Activated T-helper 2 cell treated with anti-CD3 and anti-CD28 coated beads, Interferon-gamma antibody, Interleukin-2, Interleukin-4, amounts not matched to agents 10 μg/mL and 5 μg/mL and 100 μg/mL, durations not matched to agents 14 hours and 24 hours and 36 hours (primary cell): ENCODE data around the gene ROBO1. TPM values are rescaled to one million over a fixed set of nuclear protein-coding genes. Genes with fewer than 3 reads are reported as not detected.

Source experiments
- DNase-seq: peaks from one replicate; pipeline ENCODE4 v3.0.0; 2021; ENCODE audit warnings: low spot score
- H3K27ac Mint-ChIP-seq: one replicate; pipeline ENCODE4 v1.8.0; 2021; ENCODE audit warnings: mixed read lengths
- H3K27me3 Mint-ChIP-seq: one replicate; pipeline ENCODE4 v1.8.0; 2021; ENCODE audit warnings: low read depth, mixed read lengths
- H3K36me3 Mint-ChIP-seq: one replicate; pipeline ENCODE4 v1.8.0; 2021; ENCODE audit warnings: low read depth, mixed read lengths
- H3K4me1 Mint-ChIP-seq: one replicate; pipeline ENCODE4 v1.8.0; 2021; ENCODE audit warnings: low read depth, mixed read lengths
- H3K4me3 Mint-ChIP-seq: one replicate; pipeline ENCODE4 v1.8.0; 2021; ENCODE audit warnings: low read depth, mild to moderate bottlenecking, moderate library complexity, mixed read lengths
- H3K9me3 Mint-ChIP-seq: one replicate; pipeline ENCODE4 v1.8.0; 2021; ENCODE audit warnings: mixed read lengths
- intact Hi-C: fragments of 100-400 bp; cut with micrococcal nuclease; formaldehyde crosslinking; loops from one replicate; pipeline ENCODE4 v1.15.1; 2023
- total RNA-seq: library from RNA; stranded (reverse); gene quantifications from 2 replicates; pipeline ENCODE4 v1.2.3, GENCODE V29; 2022

Gene ROBO1
- total RNA-seq, 1 donor from 2014 or later: not detected

DNA sequence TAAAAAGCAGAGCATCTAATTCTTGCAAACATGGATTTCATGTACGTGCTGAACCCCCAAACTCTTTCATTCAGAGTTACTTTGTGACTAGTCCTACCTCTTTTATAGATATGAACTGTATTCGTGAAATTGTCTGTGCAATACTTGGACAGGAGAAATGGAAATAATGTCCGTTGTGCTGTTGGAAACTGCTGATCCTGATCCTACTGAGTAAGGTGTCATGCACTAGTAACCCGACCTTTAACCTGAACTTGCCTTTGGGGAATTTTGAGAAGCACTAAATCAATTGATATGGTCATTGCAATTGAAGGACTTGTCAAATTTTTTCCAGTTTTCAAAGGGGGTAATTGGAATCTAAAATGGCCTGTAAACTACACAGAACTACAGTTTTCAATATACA lies 856.4 kb downstream of the ROBO1 start:
- H3K36me3 Mint-ChIP-seq: no peaks in the 10 kb centered on the region
- intact Hi-C loops: no loop called here
- no peaks in the 10 kb centered on the region for H3K27me3 Mint-ChIP-seq
- H3K9me3 Mint-ChIP-seq: peaks cover 4% of the 10 kb centered on the region
- no peak overlapping the region for H3K27ac Mint-ChIP-seq
- no peak overlapping the region for H3K4me3 Mint-ChIP-seq
- DNase-seq: no peak
- H3K4me1 Mint-ChIP-seq: no peaks in the 10 kb centered on the region

- Mint-ChIP-seq H3K27ac (no peak overlapping the region), H3K27me3 (no peaks in the 10 kb centered on the region), H3K4me1 (no peaks in the 10 kb centered on the region), H3K9me3 (peaks cover 4% of the 10 kb centered on the region), H3K4me3 (no peak overlapping the region), H3K36me3 (no peaks in the 10 kb centered on the region)
- intact Hi-C loops: no loop called here
- DNase-seq: no peak
Observed at GRCh38 chr3:78908236-78908635, 859.6 kb downstream of the ROBO1 start.

GRCh38 chr3:78907367-78907766 lies 860.4 kb downstream of the ROBO1 start:
- H3K9me3 Mint-ChIP-seq: peaks cover 4% of the 10 kb centered on the region
- no peak for DNase-seq
- intact Hi-C loops: no loop called here
- no peaks in the 10 kb centered on the region for H3K36me3 Mint-ChIP-seq
- H3K4me1 Mint-ChIP-seq: no peaks in the 10 kb centered on the region
- no peak overlapping the region for H3K4me3 Mint-ChIP-seq
- no peak overlapping the region for H3K27ac Mint-ChIP-seq
- H3K27me3 Mint-ChIP-seq: no peaks in the 10 kb centered on the region

DNA sequence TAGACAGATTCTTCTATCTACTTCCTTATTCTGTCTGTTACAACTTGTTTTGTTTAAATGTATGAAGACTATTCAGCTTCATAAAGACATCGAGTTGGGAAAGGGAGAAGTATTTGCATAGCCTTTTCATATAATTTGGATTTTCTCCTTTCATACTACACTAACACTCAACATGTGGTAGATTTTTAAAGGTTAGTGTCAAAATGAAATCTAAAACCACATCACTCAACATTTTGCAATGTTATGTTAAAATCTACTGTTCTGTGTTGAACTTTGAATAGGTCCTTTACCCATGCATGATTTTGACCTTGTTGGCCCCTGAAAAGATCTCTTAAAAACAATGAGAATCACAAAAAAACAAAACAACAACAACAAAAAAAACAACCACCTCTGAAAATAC lies 860.9 kb downstream of the ROBO1 start:
- Mint-ChIP-seq H3K4me1 (no peaks in the 10 kb centered on the region), H3K27ac (no peak overlapping the region), H3K9me3 (peaks cover 4% of the 10 kb centered on the region), H3K27me3 (no peaks in the 10 kb centered on the region), H3K36me3 (no peaks in the 10 kb centered on the region), H3K4me3 (no peak overlapping the region)
- no peak for DNase-seq
- intact Hi-C loops: no loop called here

DNA sequence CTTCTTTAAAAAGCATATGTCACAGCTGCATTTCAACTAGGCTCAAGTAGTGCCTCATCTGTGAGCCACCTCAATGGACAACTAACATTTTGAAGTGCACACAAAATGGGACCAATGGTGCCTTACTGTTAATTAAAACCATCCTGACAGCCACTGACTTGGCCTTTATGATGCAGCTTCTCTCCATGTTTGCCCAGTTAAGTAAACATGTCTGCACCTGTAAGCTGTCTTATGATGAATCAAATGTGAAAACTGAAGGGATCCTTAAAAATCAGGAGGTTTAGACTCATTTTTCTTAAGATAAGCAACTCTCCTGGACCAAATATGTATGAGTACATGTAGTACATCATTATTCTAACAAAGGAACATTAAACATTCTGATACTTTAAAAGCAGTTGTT lies 861.6 kb downstream of the ROBO1 start:
- peaks cover 4% of the 10 kb centered on the region for H3K9me3 Mint-ChIP-seq
- H3K4me1 Mint-ChIP-seq: no peaks in the 10 kb centered on the region
- no peaks in the 10 kb centered on the region for H3K27me3 Mint-ChIP-seq
- no peak for DNase-seq
- H3K4me3 Mint-ChIP-seq: no peak overlapping the region
- no peak overlapping the region for H3K27ac Mint-ChIP-seq
- intact Hi-C loops: no loop called here
- no peaks in the 10 kb centered on the region for H3K36me3 Mint-ChIP-seq

DNA sequence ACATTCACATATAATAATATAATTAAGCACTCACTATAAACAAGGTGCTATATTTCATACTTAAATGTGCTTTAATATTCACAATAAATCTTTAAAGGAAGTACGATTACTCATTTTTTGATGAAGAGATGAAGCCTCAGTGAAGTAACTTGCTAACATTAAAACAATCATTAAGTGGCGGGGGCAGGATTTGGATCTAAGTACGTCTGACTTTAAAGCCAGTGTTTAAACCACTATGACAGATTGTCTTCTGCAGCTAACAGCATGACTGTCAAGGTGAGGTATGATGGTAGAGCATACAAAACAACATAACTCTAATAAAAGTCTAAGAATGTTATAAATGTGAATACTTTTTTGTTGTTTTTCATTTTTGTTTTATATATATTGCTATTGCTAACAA lies 862.1 kb downstream of the ROBO1 start:
- intact Hi-C loops: no loop called here
- Mint-ChIP-seq H3K4me3 (no peak overlapping the region), H3K27ac (no peak overlapping the region), H3K36me3 (no peaks in the 10 kb centered on the region), H3K9me3 (peaks cover 4% of the 10 kb centered on the region), H3K27me3 (no peaks in the 10 kb centered on the region), H3K4me1 (no peaks in the 10 kb centered on the region)
- DNase-seq: no peak

DNA sequence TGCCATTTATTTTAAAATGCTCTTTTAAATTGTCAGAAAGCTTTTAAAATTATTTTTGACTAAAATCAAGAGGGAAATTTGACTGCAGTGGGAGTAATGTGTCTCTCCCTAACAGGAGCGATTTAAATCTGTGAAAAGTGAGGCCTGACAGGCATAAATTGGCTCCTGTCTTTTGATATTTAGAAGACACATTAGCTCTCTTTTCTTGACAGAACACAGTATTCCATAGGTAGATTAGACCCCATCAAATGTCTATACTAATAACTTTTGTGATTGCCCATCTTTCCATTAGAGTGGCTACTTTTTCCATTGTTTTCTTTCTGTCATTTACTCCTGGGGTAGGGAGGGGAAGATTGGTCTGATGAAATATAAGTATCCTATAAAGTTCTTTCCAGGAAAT lies 866.3 kb downstream of the ROBO1 start:
- Mint-ChIP-seq H3K36me3 (no peaks in the 10 kb centered on the region), H3K4me3 (no peak overlapping the region), H3K4me1 (no peaks in the 10 kb centered on the region), H3K27me3 (no peaks in the 10 kb centered on the region), H3K27ac (no peak overlapping the region), H3K9me3 (no peaks in the 10 kb centered on the region)
- no peak for DNase-seq
- intact Hi-C loops: no loop called here

GRCh38 chr3:78900880-78901279 lies 866.9 kb downstream of the ROBO1 start:
- Mint-ChIP-seq H3K4me1 (no peaks in the 10 kb centered on the region), H3K4me3 (no peak overlapping the region), H3K9me3 (no peaks in the 10 kb centered on the region)

GRCh38 chr3:78900426-78900825 lies 867.4 kb downstream of the ROBO1 start:
- H3K9me3 Mint-ChIP-seq: no peaks in the 10 kb centered on the region
- no peak overlapping the region for H3K27ac Mint-ChIP-seq
- DNase-seq: no peak
- intact Hi-C loops: no loop called here
- H3K4me1 Mint-ChIP-seq: no peaks in the 10 kb centered on the region
- H3K36me3 Mint-ChIP-seq: no peaks in the 10 kb centered on the region
- H3K27me3 Mint-ChIP-seq: no peaks in the 10 kb centered on the region
- no peak overlapping the region for H3K4me3 Mint-ChIP-seq

More at GRCh38 chr3:78900880-78901279, 866.9 kb downstream of the ROBO1 start:
- no peak for DNase-seq
- intact Hi-C loops: no loop called here
- H3K27ac Mint-ChIP-seq: no peak overlapping the region
- H3K36me3 Mint-ChIP-seq: no peaks in the 10 kb centered on the region
- H3K27me3 Mint-ChIP-seq: no peaks in the 10 kb centered on the region

GRCh38 chr3:78895528-78895927 lies 872.3 kb downstream of the ROBO1 start:
- Mint-ChIP-seq H3K27me3 (no peaks in the 10 kb centered on the region), H3K4me3 (no peak overlapping the region), H3K4me1 (no peaks in the 10 kb centered on the region), H3K27ac (no peak overlapping the region), H3K36me3 (no peaks in the 10 kb centered on the region), H3K9me3 (peaks cover 16% of the 10 kb centered on the region)
- intact Hi-C loops: no loop called here
- DNase-seq: no peak

GRCh38 chr3:78894787-78895186 lies 873.0 kb downstream of the ROBO1 start:
- intact Hi-C loops: no loop called here
- H3K4me3 Mint-ChIP-seq: no peak overlapping the region

DNA sequence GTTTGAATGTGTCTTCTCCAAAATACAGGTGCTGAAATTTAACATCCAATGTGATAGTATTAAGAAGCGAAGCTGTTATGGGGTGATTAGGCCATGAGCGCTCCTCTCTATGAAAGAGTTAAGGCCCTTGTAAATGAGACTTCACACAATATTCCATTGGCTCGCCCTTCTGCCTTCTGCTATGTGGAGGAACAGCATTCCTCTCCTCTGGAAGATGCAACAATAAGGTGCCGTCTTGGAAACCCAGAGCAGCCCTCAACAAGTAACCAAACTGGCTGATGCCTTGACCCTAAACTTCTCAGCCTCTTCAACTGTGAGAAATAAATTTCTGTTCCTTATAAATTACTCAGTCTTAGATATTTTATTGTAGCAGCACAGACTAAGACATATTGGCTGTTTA lies 874.6 kb downstream of the ROBO1 start:
- Mint-ChIP-seq H3K4me1 (no peaks in the 10 kb centered on the region), H3K27ac (no peak overlapping the region), H3K27me3 (no peaks in the 10 kb centered on the region), H3K9me3 (peaks cover 21% of the 10 kb centered on the region), H3K4me3 (no peak overlapping the region), H3K36me3 (no peaks in the 10 kb centered on the region)
- DNase-seq: no peak
- intact Hi-C loops: no loop called here

More at GRCh38 chr3:78894787-78895186, 873.0 kb downstream of the ROBO1 start:
- Mint-ChIP-seq H3K27ac (no peak overlapping the region), H3K4me1 (no peaks in the 10 kb centered on the region), H3K36me3 (no peaks in the 10 kb centered on the region), H3K9me3 (peaks cover 19% of the 10 kb centered on the region), H3K27me3 (no peaks in the 10 kb centered on the region)
- DNase-seq: no peak

- no peaks in the 10 kb centered on the region for H3K36me3 Mint-ChIP-seq
- DNase-seq: no peak
- intact Hi-C loops: no loop called here
- no peaks in the 10 kb centered on the region for H3K27me3 Mint-ChIP-seq
- peaks cover 25% of the 10 kb centered on the region for H3K9me3 Mint-ChIP-seq
- no peak overlapping the region for H3K27ac Mint-ChIP-seq
- no peak overlapping the region for H3K4me3 Mint-ChIP-seq
- no peaks in the 10 kb centered on the region for H3K4me1 Mint-ChIP-seq
Observed at GRCh38 chr3:78889348-78889747, 878.5 kb downstream of the ROBO1 start.

GRCh38 chr3:78888635-78889034 lies 879.2 kb downstream of the ROBO1 start:
- Mint-ChIP-seq H3K27ac (no peak overlapping the region), H3K4me3 (no peak overlapping the region), H3K9me3 (peaks cover 25% of the 10 kb centered on the region), H3K4me1 (no peaks in the 10 kb centered on the region), H3K36me3 (no peaks in the 10 kb centered on the region), H3K27me3 (no peaks in the 10 kb centered on the region)
- intact Hi-C loops: no loop called here
- no peak for DNase-seq
